ENCODE measurements around the gene HFM1.
"Not testable (repeated sequence)": the region's sequence is repeated elsewhere in the genome, so short reads cannot be mapped to it uniquely, and the experiment has no call there.

Gene HFM1

GRCh38 chr1:91311672-91312071, 93.0 kb downstream of the HFM1 start:
- no peak for FAIRE-seq
- TF ChIP-seq TAF1 (IDR thresholded peaks at IDR 0.05; ENCODE audit: low read depth, low read length) (no peak), POU2F2 (IDR thresholded peaks at IDR 0.05; ENCODE audit: low read depth, low read length) (no peak), POLR2AphosphoS5 (IDR thresholded peaks at IDR 0.05; ENCODE audit: low read depth, low read length) (no peak), PAX5 (IDR thresholded peaks at IDR 0.05; ENCODE audit: insufficient read depth, low read length, severe bottlenecking) (no peak), SPI1 (IDR thresholded peaks at IDR 0.05; ENCODE audit: low read depth, low read length) (no peak), POLR2A (IDR thresholded peaks at IDR 0.05; ENCODE audit: low read depth, low read length) (no peak)
- no peak for DNase-seq (ENCODE audit: insufficient read length, low spot score)

GRCh38 chr1:91308544-91308943, 96.1 kb downstream of the HFM1 start:
- FAIRE-seq: no peak
- no peak for DNase-seq (ENCODE audit: insufficient read length, low spot score)

GRCh38 chr1:91307784-91308409, 96.7 kb downstream of the HFM1 start:
- TF ChIP-seq TAF1 (IDR thresholded peaks at IDR 0.05; ENCODE audit: low read depth, low read length) (no peak), POU2F2 (IDR thresholded peaks at IDR 0.05; ENCODE audit: low read depth, low read length) (no peak), POLR2AphosphoS5 (IDR thresholded peaks at IDR 0.05; ENCODE audit: low read depth, low read length) (no peak), SPI1 (IDR thresholded peaks at IDR 0.05; ENCODE audit: low read depth, low read length) (no peak), POLR2A (IDR thresholded peaks at IDR 0.05; ENCODE audit: low read depth, low read length) (no peak), PAX5 (IDR thresholded peaks at IDR 0.05; ENCODE audit: insufficient read depth, low read length, severe bottlenecking) (no peak)
- no peak for DNase-seq (ENCODE audit: insufficient read length, low spot score)
- FAIRE-seq: no peak

More at GRCh38 chr1:91308544-91308943, 96.1 kb downstream of the HFM1 start:
- no peak for TF ChIP-seq SPI1 (IDR thresholded peaks at IDR 0.05; ENCODE audit: low read depth, low read length)
- no peak for TF ChIP-seq POLR2A (IDR thresholded peaks at IDR 0.05; ENCODE audit: low read depth, low read length)
- no peak for TF ChIP-seq POU2F2 (IDR thresholded peaks at IDR 0.05; ENCODE audit: low read depth, low read length)
- TF ChIP-seq POLR2AphosphoS5 (IDR thresholded peaks at IDR 0.05; ENCODE audit: low read depth, low read length): no peak
- TF ChIP-seq TAF1 (IDR thresholded peaks at IDR 0.05; ENCODE audit: low read depth, low read length): no peak
- TF ChIP-seq PAX5 (IDR thresholded peaks at IDR 0.05; ENCODE audit: insufficient read depth, low read length, severe bottlenecking): no peak

- DNase-seq (ENCODE audit: insufficient read length, low spot score) (no peak), FAIRE-seq (no peak)
- no peak for TF ChIP-seq SPI1 (IDR thresholded peaks at IDR 0.05; ENCODE audit: low read depth, low read length)
- TF ChIP-seq POU2F2 (IDR thresholded peaks at IDR 0.05; ENCODE audit: low read depth, low read length): no peak
- no peak for TF ChIP-seq PAX5 (IDR thresholded peaks at IDR 0.05; ENCODE audit: insufficient read depth, low read length, severe bottlenecking)
- no peak for TF ChIP-seq TAF1 (IDR thresholded peaks at IDR 0.05; ENCODE audit: low read depth, low read length)
- no peak for TF ChIP-seq POLR2A (IDR thresholded peaks at IDR 0.05; ENCODE audit: low read depth, low read length)
- TF ChIP-seq POLR2AphosphoS5 (IDR thresholded peaks at IDR 0.05; ENCODE audit: low read depth, low read length): no peak
Measured at GRCh38 chr1:91303165-91303564, 101.5 kb downstream of the HFM1 start.

GRCh38 chr1:91288843-91289553, 115.6 kb downstream of the HFM1 start:
- not testable (repeated sequence) for FAIRE-seq

GRCh38 chr1:91286962-91287317, 117.7 kb downstream of the HFM1 start:
- not testable (repeated sequence) for FAIRE-seq; DNase-seq (ENCODE audit: insufficient read length, low spot score)

More at GRCh38 chr1:91288843-91289553, 115.6 kb downstream of the HFM1 start:
- DNase-seq (ENCODE audit: insufficient read length, low spot score): not testable (repeated sequence)

- FAIRE-seq; DNase-seq (ENCODE audit: insufficient read length, low spot score): not testable (repeated sequence)
Measured at GRCh38 chr1:91286259-91286961, 118.2 kb downstream of the HFM1 start.

- no peak for FAIRE-seq
- DNase-seq (ENCODE audit: insufficient read length, low spot score): no peak
- TF ChIP-seq POU2F2 (IDR thresholded peaks at IDR 0.05; ENCODE audit: low read depth, low read length): no peak
- TF ChIP-seq TAF1 (IDR thresholded peaks at IDR 0.05; ENCODE audit: low read depth, low read length): no peak
- no peak for TF ChIP-seq POLR2A (IDR thresholded peaks at IDR 0.05; ENCODE audit: low read depth, low read length)
- no peak for TF ChIP-seq SPI1 (IDR thresholded peaks at IDR 0.05; ENCODE audit: low read depth, low read length)
- TF ChIP-seq POLR2AphosphoS5 (IDR thresholded peaks at IDR 0.05; ENCODE audit: low read depth, low read length): no peak
- TF ChIP-seq PAX5 (IDR thresholded peaks at IDR 0.05; ENCODE audit: insufficient read depth, low read length, severe bottlenecking): no peak
Measured at GRCh38 chr1:91283421-91283726, 121.3 kb downstream of the HFM1 start.

- FAIRE-seq (peak; percentile 33), DNase-seq (ENCODE audit: insufficient read length, low spot score) (peak; percentile 23)
- TF ChIP-seq SPI1 (IDR thresholded peaks at IDR 0.05; ENCODE audit: low read depth, low read length) (no peak), POLR2A (IDR thresholded peaks at IDR 0.05; ENCODE audit: low read depth, low read length) (no peak), POLR2AphosphoS5 (IDR thresholded peaks at IDR 0.05; ENCODE audit: low read depth, low read length) (no peak), PAX5 (IDR thresholded peaks at IDR 0.05; ENCODE audit: insufficient read depth, low read length, severe bottlenecking) (no peak), POU2F2 (IDR thresholded peaks at IDR 0.05; ENCODE audit: low read depth, low read length) (no peak)
Measured at GRCh38 chr1:91282695-91283420, 121.8 kb downstream of the HFM1 start.

GRCh38 chr1:91281782-91282181, 122.9 kb downstream of the HFM1 start:
- no peak for DNase-seq (ENCODE audit: insufficient read length, low spot score)
- no peak for FAIRE-seq
- TF ChIP-seq SPI1 (IDR thresholded peaks at IDR 0.05; ENCODE audit: low read depth, low read length) (no peak), TAF1 (IDR thresholded peaks at IDR 0.05; ENCODE audit: low read depth, low read length) (no peak), PAX5 (IDR thresholded peaks at IDR 0.05; ENCODE audit: insufficient read depth, low read length, severe bottlenecking) (no peak), POLR2AphosphoS5 (IDR thresholded peaks at IDR 0.05; ENCODE audit: low read depth, low read length) (no peak), POLR2A (IDR thresholded peaks at IDR 0.05; ENCODE audit: low read depth, low read length) (no peak), POU2F2 (IDR thresholded peaks at IDR 0.05; ENCODE audit: low read depth, low read length) (no peak)

All from GM12891 (cell line).